Heart right ventricle (tissue), 16 donors: ENCODE results near the gene ATXN7. TPM values are rescaled to one million over a fixed set of nuclear protein-coding genes. Genes with fewer than 3 reads are reported as not detected.

Experiments used
- ATAC-seq, 8 donors: fragments of 200-7000 bp; cut with Tn5 transposase; one replicate each; pipeline ENCODE4 v1.9.1; 2020; ENCODE audit warnings: mild to moderate bottlenecking in 8 of 8, moderate library complexity in 8 of 8, moderate number of reproducible peaks in 1 of 8
- DNase-seq, 2 donors: peaks; one replicate each; pipeline ENCODE4 v3.0.0-alpha.2; 2020
- H3K27ac ChIP-seq, 10 donors: fragments of 200-600 bp; sonication (generic) in 2 of 10; one replicate each; pipeline versions ENCODE4 v1.5.0 to v1.8.0; 2020 to 2022; ENCODE audit warnings: mild to moderate bottlenecking in 3 of 10
- H3K27me3 ChIP-seq, 7 donors: fragments of 200-600 bp; one replicate each; pipeline ENCODE4 v1.8.0; 2021 to 2022; ENCODE audit warnings: mild to moderate bottlenecking in 2 of 7
- H3K36me3 ChIP-seq, 9 donors: fragments of 200-600 bp; sonication (generic) in 1 of 9; one replicate each; pipeline versions ENCODE4 v1.5.0 to v1.8.0; 2020 to 2022; ENCODE audit warnings: mild to moderate bottlenecking in 2 of 9
- H3K4me1 ChIP-seq, 9 donors: fragments of 200-600 bp; sonication (generic) in 1 of 9; one replicate each; pipeline versions ENCODE4 v1.5.0 to v1.8.0; 2020 to 2022; ENCODE audit warnings: mild to moderate bottlenecking in 4 of 9
- H3K4me3 ChIP-seq, 10 donors: fragments of 200-600 bp; sonication (generic) in 2 of 10; one replicate each; pipeline versions ENCODE4 v1.5.0 to v1.8.0; 2020 to 2022; ENCODE audit warnings: mild to moderate bottlenecking in 7 of 10, moderate library complexity in 2 of 10
- H3K9me3 ChIP-seq, 11 donors: fragments of 200-600 bp in 10 of 11; sonication (generic) in 2 of 11; one replicate each; pipeline versions ENCODE4 v1.5.0 to v1.8.0; 2013 to 2022; ENCODE audit warnings: mild to moderate bottlenecking in 2 of 11, control low read depth in 1 of 11, moderate library complexity in 1 of 11
- CTCF ChIP-seq, 9 donors: fragments of 200-600 bp; sonication (generic) in 2 of 9; IDR thresholded peaks; one replicate each; pipeline versions ENCODE4 v1.5.0 to v1.8.0; 2021 to 2022; ENCODE audit warnings: antibody characterized with exemption in 9 of 9, mild to moderate bottlenecking in 5 of 9, moderate library complexity in 1 of 9
- WGBS, 2 donors: extraction: QIAGEN DNeasy Blood & Tissue Kit; methylation state at CpG; one replicate each; pipeline ENCODE4 v1.1.7; 2013; ENCODE audit warnings: inconsistent platforms in 1 of 2; 5-methylcytosine and 5-hydroxymethylcytosine counted together
- intact Hi-C, 10 donors: fragments of 100-400 bp; cut with DNase I; formaldehyde crosslinking; loops; one replicate each; pipeline versions ENCODE4 v1.11.1 to v1.14.2; 2022
- polyA plus RNA-seq, 2 donors: library from polyadenylated mRNA; stranded (reverse); fragments of 200-250 nt; gene quantifications; one replicate each; pipeline ENCODE4 v1.2.3, GENCODE V29; 2013
- total RNA-seq, 10 donors: library from RNA; stranded (reverse); fragmentation: NEBNext Ultra II Directional in 3 of 10; extraction: Animal tissue kit (Norgen Biotek cat#: 25700) in 3 of 10; gene quantifications; one replicate each; pipeline versions ENCODE4 v1.2.1 to v1.2.4, GENCODE V29; 2021 to 2023
- donor health status: Arrhythmogenic right ventricular cardiomyopathy.
- donor health status: ischemic (EF 13 %, LVEDD 7.1; RV severe dilation, severe dysfunction).
- donor health status: healthy with polysubstance abuse.
- donor health status: DM: no; HTN: yes; CAD: no.
- donor health status: DM: no; HTN: no; CAD: no.
- donor health status: ischemic (EF 25% LVEDD 6.9; RV normal size, moderate dysfunction).
- donor health status: ischemic (EF 25% LVEDD 5.7; RV mildly dilated, moderate dysfunction).
- donor health status: healthy.
- donor health status: DM: yes; HTN: yes; CAD: no.
- donor health status: Ischemic cardiomyopathy.
- donor health status: ischemic (EF 35%, LVEDD 5.7; RV mildly dilated, moderate dysfunction).
- donor health status: nonischemic (EF 11% LVEDD 7.7; RV severe dilation, severe dysfunction).
- donor health status: DM: yes; HTN: yes; CAD: no.
- donor health status: PGD.
- donor health status: ischemic (EF 29% LVEDD 5.4; RV normal size, mild dysfunction).
- donor health status: nonischemic (EF 23%, LVEDD 6.1; RV moderate dilation, normal function).

The ATXN7 gene
- total and polyA plus RNA-seq, 12 donors: 1.7 to 31.0 (median 19.6) TPM

- peaks cover 0 to 18% (median 4%) of the 10 kb centered on the region in 7 donors for H3K27me3 ChIP-seq
- 4 to 5% methylated on average over 16 of the region's 16 CpGs for WGBS, 2 donors
- DNase-seq (peak; percentile 70 to 74), ATAC-seq (peak; percentile 82 to 96 (median 89))
- peak; percentile 79 to 96 (median 87) for TF ChIP-seq CTCF (IDR thresholded peaks at IDR 0.05)
- intact Hi-C loops: loop anchor here (1.0 to 10.0 kb wide), 13 partner anchors 114 to 454 kb away; partner anchors contain the start of gene PRICKLE2 (in 3 of the 10)
- H3K9me3 ChIP-seq: peaks cover 0 to 9% (median 0%) of the 10 kb centered on the region in 11 donors
- H3K4me3 ChIP-seq: peak overlapping the region in 7 of 10 donors; percentile 9 to 47 (median 29)
- H3K4me1 ChIP-seq: peaks cover 0 to 11% (median 3%) of the 10 kb centered on the region in 9 donors
- no peak overlapping the region for H3K27ac ChIP-seq
- no peaks in the 10 kb centered on the region for H3K36me3 ChIP-seq
These were observed 167.1 kb downstream of the ATXN7 start for GRCh38 chr3:64030741-64031140.

GRCh38 chr3:64031540-64032508, 168.2 kb downstream of the ATXN7 start:
- Histone ChIP-seq H3K27ac (no peak overlapping the region), H3K27me3 (peaks cover 0 to 18% (median 4%) of the 10 kb centered on the region in 7 donors), H3K4me1 (peaks cover 0 to 11% (median 3%) of the 10 kb centered on the region in 9 donors), H3K36me3 (no peaks in the 10 kb centered on the region), H3K9me3 (peaks cover 0 to 9% (median 0%) of the 10 kb centered on the region in 11 donors), H3K4me3 (no peak overlapping the region)
- 81 to 86% methylated on average over 13 of the region's 13 CpGs for WGBS, 2 donors
- no peak for TF ChIP-seq CTCF (IDR thresholded peaks at IDR 0.05)
- DNase-seq (no peak), ATAC-seq (no peak)
- intact Hi-C loops: loop anchor here (2.0 to 10.0 kb wide), 11 partner anchors 113 to 453 kb away; partner anchors contain the start of gene PRICKLE2 (in 3 of the 10)

- WGBS, 2 donors: 79 to 81% methylated on average over 2 of the region's 2 CpGs
- ATAC-seq (no peak), DNase-seq (no peak)
- intact Hi-C loops: loop anchor here in 7 of 10 donors (1.0 to 10.0 kb wide), 9 partner anchors 28 to 452 kb away; partner anchors contain the start of gene PRICKLE2 (in 3 of the 7)
- Histone ChIP-seq H3K27ac (no peak overlapping the region), H3K9me3 (peaks cover 0 to 9% (median 0%) of the 10 kb centered on the region in 11 donors), H3K36me3 (no peaks in the 10 kb centered on the region), H3K4me1 (peaks cover 0 to 11% (median 3%) of the 10 kb centered on the region in 9 donors), H3K4me3 (no peak overlapping the region), H3K27me3 (peaks cover 0 to 18% (median 4%) of the 10 kb centered on the region in 7 donors)
- no peak for TF ChIP-seq CTCF (IDR thresholded peaks at IDR 0.05)
These were observed 169.4 kb downstream of the ATXN7 start for GRCh38 chr3:64033069-64033468.

- Histone ChIP-seq H3K27ac (no peak overlapping the region), H3K36me3 (no peaks in the 10 kb centered on the region), H3K27me3 (peaks cover 0 to 5% (median 0%) of the 10 kb centered on the region in 7 donors), H3K4me1 (no peaks in the 10 kb centered on the region), H3K9me3 (peaks cover 0 to 9% (median 0%) of the 10 kb centered on the region in 11 donors), H3K4me3 (no peak overlapping the region)
- WGBS, 2 donors: 98% methylated on average over 7 of the region's 7 CpGs
- TF ChIP-seq CTCF (IDR thresholded peaks at IDR 0.05): no peak
- DNase-seq (no peak), ATAC-seq (no peak)
- intact Hi-C loops: loop anchor here in 6 of 10 donors (5.0 to 10.0 kb wide), 4 partner anchors 108 to 188 kb away; partner anchors contain the start of gene PRICKLE2 (in 2 of the 6)
These were observed 173.4 kb downstream of the ATXN7 start for GRCh38 chr3:64037084-64037483.
